ENCODE measurements around the gene SUGT1. TPM values are rescaled to one million over a fixed set of nuclear protein-coding genes. Genes with fewer than 3 reads are reported as not detected.

SUGT1 gene
- total and polyA plus RNA-seq, 2 of the 13 experiments (the other 11 are each of a cell fraction or from before 2014, with no cell fraction given) = 23.1 to 71.2 TPM

GRCh38 chr13:52695856-52696255 lies 43.2 kb downstream of the SUGT1 start (continued):
- TF ChIP-seq, protein P1, sequence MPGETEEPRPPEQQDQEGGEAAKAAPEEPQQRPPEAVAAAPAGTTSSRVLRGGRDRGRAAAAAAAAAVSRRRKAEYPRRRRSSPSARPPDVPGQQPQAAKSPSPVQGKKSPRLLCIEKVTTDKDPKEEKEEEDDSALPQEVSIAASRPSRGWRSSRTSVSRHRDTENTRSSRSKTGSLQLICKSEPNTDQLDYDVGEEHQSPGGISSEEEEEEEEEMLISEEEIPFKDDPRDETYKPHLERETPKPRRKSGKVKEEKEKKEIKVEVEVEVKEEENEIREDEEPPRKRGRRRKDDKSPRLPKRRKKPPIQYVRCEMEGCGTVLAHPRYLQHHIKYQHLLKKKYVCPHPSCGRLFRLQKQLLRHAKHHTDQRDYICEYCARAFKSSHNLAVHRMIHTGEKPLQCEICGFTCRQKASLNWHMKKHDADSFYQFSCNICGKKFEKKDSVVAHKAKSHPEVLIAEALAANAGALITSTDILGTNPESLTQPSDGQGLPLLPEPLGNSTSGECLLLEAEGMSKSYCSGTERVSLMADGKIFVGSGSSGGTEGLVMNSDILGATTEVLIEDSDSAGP (CRISPR knock-in tag; IDR thresholded peaks at IDR 0.05; ENCODE audit: borderline replicate concordance) = no peak

GRCh38 chr13:52696566-52696965 lies 43.9 kb downstream of the SUGT1 start:
- DNase-seq (ENCODE audit: low spot score) (no peak), FAIRE-seq (no peak)

More at GRCh38 chr13:52696566-52696965, 43.9 kb downstream of the SUGT1 start:
- no peaks in the 10 kb centered on the region for H4K20me1 ChIP-seq (ENCODE audit: insufficient read depth, low read length)
- WGBS (ENCODE audit: low lambda C conversion rate) = 98% methylated on average over 5 of the region's 5 CpGs
- H3K4me3 ChIP-seq (replicated peaks in 1 of 3; ENCODE audit: insufficient read depth in 1 of 3, low read depth in 2 of 3, low read length in 3 of 3) = no peak overlapping the region
- no peaks in the 10 kb centered on the region for H3K79me2 ChIP-seq (ENCODE audit: insufficient read depth, low read length)
- H3K9me3 ChIP-seq (ENCODE audit: low read length) = no peaks in the 10 kb centered on the region
- ChIA-PET CTCF (ENCODE audit: low intra/inter-chr PET ratio, low total read pairs) (no interaction called here), POLR2A (interaction anchor here (0.7 kb wide), 1 partner anchor 12 kb away, joined by 3 read pairs; no protein-coding TSS in a partner anchor)
- H3K36me3 ChIP-seq (replicated peaks in 1 of 2; ENCODE audit: control insufficient read depth in 1 of 2, insufficient read depth in 2 of 2, low read length in 2 of 2) = no peaks in the 10 kb centered on the region; a peak in 1 of 5 replicates
- BruUV-seq (replicated peaks) = no TSS peak
- no peak overlapping the region for H3K4me2 ChIP-seq (ENCODE audit: low read depth, low read length)
- TF ChIP-seq ZFP36L1 (CRISPR knock-in tag; IDR thresholded peaks at IDR 0.05) (no peak), MXD4 (CRISPR knock-in tag; IDR thresholded peaks at IDR 0.05) (no peak), ZNF546 (CRISPR knock-in tag; conservative IDR thresholded peaks at IDR 0.05) (no peak), ZMYM3 (CRISPR knock-in tag; IDR thresholded peaks at IDR 0.05) (no peak)
- TF ChIP-seq, protein P2, sequence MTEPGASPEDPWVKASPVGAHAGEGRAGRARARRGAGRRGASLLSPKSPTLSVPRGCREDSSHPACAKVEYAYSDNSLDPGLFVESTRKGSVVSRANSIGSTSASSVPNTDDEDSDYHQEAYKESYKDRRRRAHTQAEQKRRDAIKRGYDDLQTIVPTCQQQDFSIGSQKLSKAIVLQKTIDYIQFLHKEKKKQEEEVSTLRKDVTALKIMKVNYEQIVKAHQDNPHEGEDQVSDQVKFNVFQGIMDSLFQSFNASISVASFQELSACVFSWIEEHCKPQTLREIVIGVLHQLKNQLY (CRISPR knock-in tag; IDR thresholded peaks at IDR 0.05) = no peak
- intact Hi-C loops (cut with micrococcal nuclease; ENCODE audit: unreplicated experiment) = no loop called here
- in situ Hi-C loops (cut with HindIII; ENCODE audit: extremely low pct_ligation_motif_present, low pct_unique_long_range_greater_than_20kb) = no loop called here
- no peaks in the 10 kb centered on the region for H3K4me1 ChIP-seq (ENCODE audit: insufficient read depth, low read length)
- H2AFZ ChIP-seq (ENCODE audit: low read length) = no peak overlapping the region
- no peak for ATAC-seq
- H3K9ac ChIP-seq (ENCODE audit: insufficient read depth, low read depth, low read length) = no peak overlapping the region
- no peak overlapping the region for H3K27ac ChIP-seq (ENCODE audit: extremely low read length, insufficient read depth, low read length)
- no peaks in the 10 kb centered on the region for H3K27me3 ChIP-seq (ENCODE audit: control insufficient read depth in 1 of 2, insufficient read depth in 2 of 2, low read length in 2 of 2)
